PC-9 (cell line): ENCODE data around the gene SLC27A6. TPM values are rescaled to one million over a fixed set of nuclear protein-coding genes. Genes with fewer than 3 reads are reported as not detected.

Experiments
- BruUV-seq: library from RNA; stranded (reverse); fragments of 400-500 nt; replicated peaks from 2 replicates; lab custom pipeline; 2021; lab: Mats Ljungman, UMichigan
- CTCF ChIA-PET: fragments of 300-600 bp; sonication (Branson Sonifier 250); formaldehyde crosslinking; loops from one replicate; lab custom pipeline; 2022; ENCODE audit warnings: antibody characterized with exemption; lab: Charles Lee
- POLR2A ChIA-PET: fragments of 300-600 bp; sonication (Branson Sonifier 250); formaldehyde crosslinking; loops from one replicate; lab custom pipeline; 2022; ENCODE audit warnings: antibody characterized with exemption; ENCODE audit not compliant: unreplicated experiment; lab: Charles Lee
- DNase-seq, 2 experiments: peaks; one replicate each; pipeline versions ENCODE4 v3.0.0 to v3.0.0-alpha.2; 2015 to 2022; ENCODE audit warnings: mixed read lengths in 1 of 2
- H2AFZ ChIP-seq: fragments of 200-600 bp; sonication (generic); 2 replicates; pipeline ENCODE4 v1.8.1; 2017; ENCODE audit warnings: antibody characterized with exemption
- H3F3A ChIP-seq: fragments of 200-600 bp; sonication (generic); 2 replicates; pipeline ENCODE4 v1.8.1; 2017; ENCODE audit warnings: antibody characterized with exemption, mild to moderate bottlenecking, low read depth; ENCODE audit not compliant: insufficient read depth
- H3K27ac ChIP-seq: fragments of 200-600 bp; sonication (generic); 2 replicates; pipeline ENCODE4 v1.6.1; 2016; ENCODE audit warnings: mixed run types
- H3K27me3 ChIP-seq: fragments of 200-600 bp; sonication (generic); 2 replicates; pipeline ENCODE4 v1.6.1; 2016; ENCODE audit warnings: low read depth, mixed run types; ENCODE audit not compliant: insufficient read depth
- H3K36me3 ChIP-seq: fragments of 200-600 bp; sonication (generic); 2 replicates; pipeline ENCODE4 v1.6.1; 2016; ENCODE audit warnings: low read depth, mixed run types
- H3K4me1 ChIP-seq: fragments of 200-600 bp; sonication (generic); replicated peaks from 2 replicates; pipeline ENCODE4 v1.6.1; 2016; ENCODE audit warnings: mixed run types; ENCODE audit not compliant: insufficient read depth
- H3K4me2 ChIP-seq: fragments of 200-600 bp; sonication (generic); 2 replicates; pipeline ENCODE4 v1.6.1; 2017; ENCODE audit warnings: mixed run types
- H3K4me3 ChIP-seq: fragments of 200-600 bp; sonication (generic); 2 replicates; pipeline ENCODE4 v1.6.1; 2016; ENCODE audit warnings: mixed run types
- H3K79me2 ChIP-seq: fragments of 200-600 bp; sonication (generic); 2 replicates; pipeline ENCODE4 v1.6.1; 2017; ENCODE audit warnings: low read depth, mixed run types
- H3K9me2 ChIP-seq: fragments of 200-600 bp; sonication (generic); 2 replicates; pipeline ENCODE4 v1.8.1; 2017; ENCODE audit warnings: mild to moderate bottlenecking; ENCODE audit not compliant: insufficient read depth
- H3K9me3 ChIP-seq: fragments of 200-600 bp; sonication (generic); 2 replicates; pipeline ENCODE4 v1.8.1; 2016; ENCODE audit warnings: low read depth; ENCODE audit not compliant: insufficient read depth
- H4K20me1 ChIP-seq: fragments of 200-600 bp; sonication (generic); 2 replicates; pipeline ENCODE4 v1.8.1; 2017; ENCODE audit not compliant: insufficient read depth
- EZH2 ChIP-seq: fragments of 200-600 bp; sonication (generic); IDR thresholded peaks from 2 replicates; pipeline ENCODE4 v1.8.0; 2017; ENCODE audit warnings: antibody characterized with exemption, low read depth
- intact Hi-C: fragments of 100-400 bp; cut with micrococcal nuclease; formaldehyde crosslinking; loops from one replicate; pipeline ENCODE4 v1.10.0; 2022; ENCODE audit not compliant: unreplicated experiment
- total RNA-seq: library from RNA; stranded (reverse); gene quantifications from 2 replicates; pipeline ENCODE4 v1.2.3, GENCODE V29; 2021
- TF ChIP-seq, protein P1 (sequence below): fragments of 200-600 bp; sonication (generic); conservative IDR thresholded peaks from 2 replicates; pipeline ENCODE4 v1.6.1; 2017; ENCODE audit warnings: mixed run types, antibody characterized with exemption, mild to moderate bottlenecking, moderate library complexity

The SLC27A6 gene
- total RNA-seq, 1 experiment from 2014 or later: not detected

DNA sequence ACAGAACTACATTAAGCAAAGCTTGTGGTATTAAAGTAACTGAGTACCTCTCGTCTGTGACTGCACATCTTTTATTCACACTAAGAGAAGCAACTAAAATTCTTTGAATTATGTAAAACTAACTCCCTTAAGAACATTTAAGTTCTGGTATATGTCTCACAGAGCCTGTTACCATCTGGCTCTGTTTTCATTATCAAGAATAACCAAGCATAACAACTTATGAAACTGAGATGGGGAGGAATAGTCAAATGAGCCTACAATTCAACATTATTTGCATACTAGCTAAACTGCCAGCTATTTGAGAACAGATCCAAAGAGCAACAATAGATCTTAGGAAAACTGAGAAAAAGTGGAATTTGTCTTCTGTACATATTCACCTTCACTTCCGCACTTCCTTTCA lies 104.0 kb downstream of the SLC27A6 start:
- H3K9me2 ChIP-seq: no peaks in the 10 kb centered on the region; the same call in 1 of the 2 replicates
- no peak overlapping the region for H3K4me2 ChIP-seq
- BruUV-seq: no TSS peak
- H3K4me1 ChIP-seq: no peaks in the 10 kb centered on the region
- H3F3A ChIP-seq: no peaks in the 10 kb centered on the region
- H4K20me1 ChIP-seq: no peaks in the 10 kb centered on the region; the same call in 1 of the 2 replicates
- H3K4me3 ChIP-seq: no peak overlapping the region
- no peaks in the 10 kb centered on the region for H3K79me2 ChIP-seq
- CTCF ChIA-PET: no interaction called here
- POLR2A ChIA-PET: no interaction called here
- no peaks in the 10 kb centered on the region for H3K27me3 ChIP-seq
- intact Hi-C loops: no loop called here
- H3K36me3 ChIP-seq: no peaks in the 10 kb centered on the region
- TF ChIP-seq, protein P1, sequence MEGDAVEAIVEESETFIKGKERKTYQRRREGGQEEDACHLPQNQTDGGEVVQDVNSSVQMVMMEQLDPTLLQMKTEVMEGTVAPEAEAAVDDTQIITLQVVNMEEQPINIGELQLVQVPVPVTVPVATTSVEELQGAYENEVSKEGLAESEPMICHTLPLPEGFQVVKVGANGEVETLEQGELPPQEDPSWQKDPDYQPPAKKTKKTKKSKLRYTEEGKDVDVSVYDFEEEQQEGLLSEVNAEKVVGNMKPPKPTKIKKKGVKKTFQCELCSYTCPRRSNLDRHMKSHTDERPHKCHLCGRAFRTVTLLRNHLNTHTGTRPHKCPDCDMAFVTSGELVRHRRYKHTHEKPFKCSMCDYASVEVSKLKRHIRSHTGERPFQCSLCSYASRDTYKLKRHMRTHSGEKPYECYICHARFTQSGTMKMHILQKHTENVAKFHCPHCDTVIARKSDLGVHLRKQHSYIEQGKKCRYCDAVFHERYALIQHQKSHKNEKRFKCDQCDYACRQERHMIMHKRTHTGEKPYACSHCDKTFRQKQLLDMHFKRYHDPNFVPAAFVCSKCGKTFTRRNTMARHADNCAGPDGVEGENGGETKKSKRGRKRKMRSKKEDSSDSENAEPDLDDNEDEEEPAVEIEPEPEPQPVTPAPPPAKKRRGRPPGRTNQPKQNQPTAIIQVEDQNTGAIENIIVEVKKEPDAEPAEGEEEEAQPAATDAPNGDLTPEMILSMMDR: no peak
- no peak for TF ChIP-seq EZH2
- no peak overlapping the region for H2AFZ ChIP-seq
- no peaks in the 10 kb centered on the region for H3K9me3 ChIP-seq
- no peak overlapping the region for H3K27ac ChIP-seq
- no peak for DNase-seq

DNA sequence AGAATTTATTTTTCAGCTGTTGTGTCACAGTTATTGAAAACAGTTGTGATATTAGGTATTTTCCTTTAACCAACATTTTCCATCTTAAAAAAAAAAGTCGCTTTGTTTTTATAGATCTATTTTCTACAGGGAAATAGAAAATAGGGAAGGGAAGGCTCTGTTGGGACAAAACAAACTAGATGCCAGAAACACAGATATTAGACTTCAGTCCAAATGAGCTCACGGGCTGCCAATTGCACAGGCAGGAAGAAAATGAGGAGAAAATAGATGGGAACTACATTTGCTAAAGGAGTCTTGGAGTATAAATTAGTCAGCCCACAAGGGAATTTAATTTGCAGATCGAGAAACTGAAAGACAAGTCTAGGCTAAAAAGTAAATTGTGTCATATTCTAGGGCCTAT lies 107.8 kb downstream of the SLC27A6 start:
- intact Hi-C loops: no loop called here
- DNase-seq: no peak
- H3K9me3 ChIP-seq: no peaks in the 10 kb centered on the region
- H3K4me1 ChIP-seq: no peaks in the 10 kb centered on the region
- no peak overlapping the region for H3K27ac ChIP-seq
- no peak overlapping the region for H3K4me2 ChIP-seq
- ChIA-PET POLR2A (no interaction called here), CTCF (no interaction called here)
- H3K27me3 ChIP-seq: no peaks in the 10 kb centered on the region
- no peak for TF ChIP-seq EZH2
- TF ChIP-seq, protein P1: no peak
- no peaks in the 10 kb centered on the region for H4K20me1 ChIP-seq
- H3K36me3 ChIP-seq: no peaks in the 10 kb centered on the region
- no TSS peak for BruUV-seq
- no peaks in the 10 kb centered on the region; the same call in 1 of the 2 replicates for H3K9me2 ChIP-seq
- no peaks in the 10 kb centered on the region for H3K79me2 ChIP-seq
- H2AFZ ChIP-seq: peak overlapping the region; percentile 21; the same call in 1 of the 2 replicates
- H3K4me3 ChIP-seq: no peak overlapping the region
- H3F3A ChIP-seq: no peaks in the 10 kb centered on the region

DNA sequence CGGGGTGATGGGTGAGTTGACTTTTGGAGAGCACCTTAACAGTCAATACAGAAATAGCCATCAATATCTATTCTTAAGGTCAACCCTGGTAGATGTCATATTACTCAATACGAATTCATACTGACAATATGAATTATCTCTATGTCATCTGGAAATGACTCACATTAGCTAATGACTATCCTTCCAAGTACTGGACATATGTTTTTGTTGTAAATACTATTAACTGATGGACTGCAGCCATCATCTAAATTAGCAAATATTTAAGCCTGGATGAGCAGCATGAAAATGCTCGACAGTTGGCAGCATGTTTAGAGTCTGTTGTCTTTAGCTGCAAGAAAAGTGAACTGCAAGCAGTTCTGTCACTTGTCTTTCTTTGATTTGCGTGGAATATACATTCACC lies 109.6 kb downstream of the SLC27A6 start:
- no TSS peak for BruUV-seq
- Histone ChIP-seq H3K4me1 (no peaks in the 10 kb centered on the region), H2AFZ (no peak overlapping the region), H3F3A (no peaks in the 10 kb centered on the region), H3K9me2 (no peaks in the 10 kb centered on the region), H4K20me1 (no peaks in the 10 kb centered on the region), H3K4me3 (no peak overlapping the region), H3K4me2 (no peak overlapping the region), H3K9me3 (no peaks in the 10 kb centered on the region), H3K27me3 (no peaks in the 10 kb centered on the region), H3K27ac (no peak overlapping the region), H3K36me3 (no peaks in the 10 kb centered on the region), H3K79me2 (no peaks in the 10 kb centered on the region)
- intact Hi-C loops: no loop called here
- DNase-seq: no peak
- ChIA-PET CTCF (interaction anchor here (0.6 kb wide), 1 partner anchor 625 kb away, joined by 5 read pairs; no protein-coding TSS in a partner anchor), POLR2A (no interaction called here)
- TF ChIP-seq, protein P1: no peak
- no peak for TF ChIP-seq EZH2
